ENCODE results near the gene TMEM255B.

GRCh38 chr13:113862191-113862930 is 103.3 kb downstream of the TMEM255B start:
- TF ChIP-seq EZH2 (IDR thresholded peaks at IDR 0.05) (no peak), CTCF (IDR thresholded peaks at IDR 0.05) (no peak)

Data from neural progenitor cell (in vitro differentiated cells).